ENCODE results near the gene SEMA6B.
"Not testable (repeated sequence)": the region's sequence is repeated elsewhere in the genome, so short reads cannot be mapped to it uniquely, and the experiment has no call there.

SEMA6B gene

GRCh38 chr19:4543842-4544647 is 15.4 kb downstream of the SEMA6B start:
- DNase-seq, result no peak

GRCh38 chr19:4542896-4543841 is 16.3 kb downstream of the SEMA6B start:
- no peak for DNase-seq

- not testable (repeated sequence) for DNase-seq
Measured at GRCh38 chr19:4541806-4542145, 17.7 kb downstream of the SEMA6B start.

GRCh38 chr19:4541114-4541805 is 18.2 kb downstream of the SEMA6B start:
- peak; percentile 8 for DNase-seq

GRCh38 chr19:4539693-4540581 is 19.5 kb downstream of the SEMA6B start, which contains the start of gene LRG1:
TSS of gene LRG1 (minus strand) at chr19:4540036. CDS start at chr19:4540013, 23 bp downstream.
- DNase-seq, result peak; percentile 71

- DNase-seq, result no peak
Measured at GRCh38 chr19:4539169-4539692, 20.3 kb downstream of the SEMA6B start.

GRCh38 chr19:4538601-4538954 is 20.9 kb downstream of the SEMA6B start:
- no peak for DNase-seq

GRCh38 chr19:4537953-4538600 is 21.4 kb downstream of the SEMA6B start:
- no peak for DNase-seq

GRCh38 chr19:4536798-4537197 is 22.7 kb downstream of the SEMA6B start:
- DNase-seq, result no peak

- peak; percentile 85 for DNase-seq
Measured at GRCh38 chr19:4534836-4535658, 24.4 kb downstream of the SEMA6B start, which contains the start of gene PLIN5. TSS of gene PLIN5 (minus strand) at chr19:4535224. CDS start at chr19:4534074, 1,150 bp downstream.

GRCh38 chr19:4533835-4534424 is 25.6 kb downstream of the SEMA6B start:
- DNase-seq, result no peak

- no peak for DNase-seq
Measured at GRCh38 chr19:4533334-4533733, 26.1 kb downstream of the SEMA6B start.

GRCh38 chr19:4531562-4532165 is 27.8 kb downstream of the SEMA6B start:
- no peak for DNase-seq

GRCh38 chr19:4529924-4530522 is 29.5 kb downstream of the SEMA6B start:
- DNase-seq, result no peak

GRCh38 chr19:4528843-4529242 is 30.6 kb downstream of the SEMA6B start:
- DNase-seq, result no peak

GRCh38 chr19:4527377-4527776 is 32.1 kb downstream of the SEMA6B start:
- not testable (repeated sequence) for DNase-seq

- DNase-seq, result no peak
Measured at GRCh38 chr19:4525563-4526002, 33.9 kb downstream of the SEMA6B start.

GRCh38 chr19:4524808-4525562 is 34.5 kb downstream of the SEMA6B start:
- peak; percentile 69 for DNase-seq

Measured in hematopoietic multipotent progenitor cell treated with erythropoietin and hydrocortisone succinate and interleukin-3 and kit ligand, for 8 days (in vitro differentiated cells).